IPS DF 6.9 (cell line): ENCODE data around the gene FGD2.
"Not testable (repeated sequence)": the region's sequence is repeated elsewhere in the genome, so short reads cannot be mapped to it uniquely, and the experiment has no call there.

Source experiments
- DNase-seq: peaks from one replicate; pipeline ENCODE4 v3.0.0-alpha.2; 2013; ENCODE audit warnings: low read depth, low spot score
- H3K27ac ChIP-seq: one replicate; pipeline ENCODE4 v1.5.1; 2013; ENCODE audit warnings: low read length, control low read depth
- H3K27me3 ChIP-seq: 2 replicates; pipeline ENCODE4 v1.6.1; 2013; ENCODE audit warnings: mild to moderate bottlenecking, low read length; ENCODE audit not compliant: control insufficient read depth, insufficient read depth
- H3K36me3 ChIP-seq: 2 replicates; pipeline ENCODE4 v1.6.1; 2013; ENCODE audit warnings: low read length; ENCODE audit not compliant: control insufficient read depth, insufficient read depth
- H3K4me1 ChIP-seq: 2 replicates; pipeline ENCODE4 v1.6.1; 2013; ENCODE audit warnings: low read length; ENCODE audit not compliant: control insufficient read depth, insufficient read depth
- H3K4me3 ChIP-seq: 2 replicates; pipeline ENCODE4 v1.5.1; 2013; ENCODE audit warnings: mild to moderate bottlenecking, low read length
- H3K9me3 ChIP-seq: 2 replicates; pipeline ENCODE4 v1.6.1; 2013; ENCODE audit warnings: low read length, inconsistent platforms; ENCODE audit not compliant: control insufficient read depth, insufficient read depth
- WGBS: extraction: QIAGEN DNeasy Blood & Tissue Kit; methylation state at CpG from one replicate; pipeline ENCODE4 v1.1.7; 2013; ENCODE audit warnings: mixed read lengths, missing lambda C conversion rate; ENCODE audit not compliant: insufficient read length, insufficient coverage; 5-methylcytosine and 5-hydroxymethylcytosine counted together

Gene FGD2

DNA sequence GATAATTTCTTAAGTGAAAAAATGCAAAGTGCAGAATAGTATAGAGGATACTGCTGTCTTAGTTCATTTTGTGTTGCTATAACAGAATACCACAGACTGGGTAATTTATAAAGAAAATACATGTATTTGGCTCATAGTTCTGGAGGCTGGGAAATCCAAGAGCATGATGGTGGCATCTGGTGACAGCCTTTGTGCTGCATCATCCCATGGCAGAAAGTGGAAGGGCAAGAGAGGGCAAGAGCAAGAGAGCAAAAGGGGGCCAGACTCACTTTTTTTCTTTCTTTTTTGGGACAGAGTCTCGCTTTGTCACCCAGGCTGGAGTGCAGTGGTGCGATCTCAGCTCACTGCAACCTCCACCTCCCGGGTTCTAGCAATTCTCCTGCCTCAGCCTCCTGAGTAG, 37.6 kb downstream of the FGD2 start:
- not testable (repeated sequence) for DNase-seq, H3K27ac ChIP-seq, H3K27me3 ChIP-seq, H3K36me3 ChIP-seq, H3K9me3 ChIP-seq, H3K4me3 ChIP-seq, H3K4me1 ChIP-seq
- no CpG with 5 or more reads among the region's 3 CpGs for WGBS

DNA sequence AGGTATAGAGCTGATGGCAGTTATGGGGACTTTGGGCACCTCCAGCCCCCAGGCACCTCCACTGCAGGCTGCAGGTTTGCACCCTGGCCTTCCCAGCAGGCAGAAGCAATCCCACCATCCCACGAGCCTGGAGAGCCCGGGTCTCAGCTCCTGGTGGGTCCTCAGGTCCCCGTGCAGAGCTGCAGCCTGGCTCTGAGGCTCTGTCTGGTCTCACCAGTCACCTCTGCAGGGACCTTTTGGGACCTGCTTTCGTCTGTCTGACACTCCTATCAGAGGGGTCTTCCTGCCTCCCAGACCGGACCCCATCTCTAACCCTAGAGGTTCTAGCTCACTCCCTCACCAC, 41.9 kb downstream of the FGD2 start:
- Histone ChIP-seq H3K4me3 (no peak overlapping the region), H3K27me3 (no peaks in the 10 kb centered on the region), H3K9me3 (no peaks in the 10 kb centered on the region), H3K36me3 (no peaks in the 10 kb centered on the region), H3K27ac (no peak overlapping the region), H3K4me1 (peaks cover 2% of the 10 kb centered on the region; the same call in 1 of the 2 replicates)
- no CpG with 5 or more reads among the region's 5 CpGs for WGBS
- DNase-seq, result no peak

DNA sequence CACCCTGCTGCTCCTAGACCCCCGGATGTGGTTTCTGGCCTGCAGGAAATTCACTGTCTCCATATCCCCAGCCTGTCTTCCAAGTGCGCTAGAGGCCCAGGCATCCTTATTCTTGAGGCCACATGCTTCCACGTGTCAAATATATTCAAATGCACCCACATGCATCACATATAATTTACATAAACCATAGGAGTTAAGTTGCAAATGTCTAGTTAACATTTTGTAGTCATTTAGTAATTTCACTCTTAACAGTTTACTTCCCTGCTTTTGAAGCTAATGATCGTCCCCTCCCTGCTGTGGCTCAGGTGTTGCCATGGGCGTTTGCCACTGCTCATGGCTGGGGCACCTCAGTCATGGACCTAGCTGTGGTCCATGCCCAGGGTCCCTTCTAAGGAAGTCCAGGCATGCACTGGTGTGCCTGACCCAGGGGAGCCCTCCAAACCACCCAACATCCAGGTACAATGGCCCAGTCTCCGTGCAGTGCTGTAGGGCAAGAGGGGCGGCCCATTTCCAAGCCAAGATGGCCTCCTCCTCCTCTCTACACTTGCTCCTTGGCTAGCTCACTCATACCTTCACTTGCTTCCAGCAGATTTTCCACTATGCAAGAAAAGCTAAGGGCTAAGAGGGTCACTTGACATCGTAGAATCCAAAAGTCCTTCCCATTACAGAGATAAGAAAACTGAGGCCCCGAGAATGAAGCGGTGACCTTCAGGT, 42.4 kb downstream of the FGD2 start:
- Histone ChIP-seq H3K4me1 (peaks cover 2% of the 10 kb centered on the region; the same call in 1 of the 2 replicates), H3K4me3 (no peak overlapping the region), H3K27me3 (no peaks in the 10 kb centered on the region), H3K9me3 (no peaks in the 10 kb centered on the region), H3K27ac (no peak overlapping the region), H3K36me3 (no peaks in the 10 kb centered on the region)
- no CpG with 5 or more reads among the region's 10 CpGs for WGBS
- DNase-seq, result no peak

DNA sequence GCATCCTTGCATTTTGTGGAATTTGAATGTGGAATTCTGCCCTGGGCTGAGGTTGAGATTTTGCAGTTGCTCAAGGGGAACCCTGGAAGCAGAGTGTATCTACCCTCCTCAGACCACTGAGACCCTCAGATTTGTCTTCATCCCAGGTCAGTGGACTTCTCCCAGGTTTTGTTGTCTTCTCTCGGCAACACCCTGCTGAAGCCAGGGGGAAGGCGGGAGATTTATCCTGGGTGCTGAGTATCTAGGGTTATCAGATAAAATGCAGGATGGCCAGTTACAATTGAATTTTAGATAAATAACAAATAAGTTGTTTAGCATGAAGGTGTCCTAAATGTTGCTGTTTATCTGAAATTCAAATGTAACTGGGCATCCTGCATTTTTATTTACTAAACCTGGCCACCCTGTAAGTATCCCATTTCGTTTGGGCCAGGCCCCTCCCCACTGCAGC, 43.0 kb downstream of the FGD2 start:
- WGBS, result no CpG with 5 or more reads among the region's 3 CpGs
- no peak overlapping the region for H3K4me3 ChIP-seq
- H3K27me3 ChIP-seq, result no peaks in the 10 kb centered on the region
- DNase-seq, result no peak
- H3K9me3 ChIP-seq, result no peaks in the 10 kb centered on the region
- H3K27ac ChIP-seq, result no peak overlapping the region
- H3K4me1 ChIP-seq, result peaks cover 2% of the 10 kb centered on the region; the same call in 1 of the 2 replicates
- no peaks in the 10 kb centered on the region for H3K36me3 ChIP-seq

DNA sequence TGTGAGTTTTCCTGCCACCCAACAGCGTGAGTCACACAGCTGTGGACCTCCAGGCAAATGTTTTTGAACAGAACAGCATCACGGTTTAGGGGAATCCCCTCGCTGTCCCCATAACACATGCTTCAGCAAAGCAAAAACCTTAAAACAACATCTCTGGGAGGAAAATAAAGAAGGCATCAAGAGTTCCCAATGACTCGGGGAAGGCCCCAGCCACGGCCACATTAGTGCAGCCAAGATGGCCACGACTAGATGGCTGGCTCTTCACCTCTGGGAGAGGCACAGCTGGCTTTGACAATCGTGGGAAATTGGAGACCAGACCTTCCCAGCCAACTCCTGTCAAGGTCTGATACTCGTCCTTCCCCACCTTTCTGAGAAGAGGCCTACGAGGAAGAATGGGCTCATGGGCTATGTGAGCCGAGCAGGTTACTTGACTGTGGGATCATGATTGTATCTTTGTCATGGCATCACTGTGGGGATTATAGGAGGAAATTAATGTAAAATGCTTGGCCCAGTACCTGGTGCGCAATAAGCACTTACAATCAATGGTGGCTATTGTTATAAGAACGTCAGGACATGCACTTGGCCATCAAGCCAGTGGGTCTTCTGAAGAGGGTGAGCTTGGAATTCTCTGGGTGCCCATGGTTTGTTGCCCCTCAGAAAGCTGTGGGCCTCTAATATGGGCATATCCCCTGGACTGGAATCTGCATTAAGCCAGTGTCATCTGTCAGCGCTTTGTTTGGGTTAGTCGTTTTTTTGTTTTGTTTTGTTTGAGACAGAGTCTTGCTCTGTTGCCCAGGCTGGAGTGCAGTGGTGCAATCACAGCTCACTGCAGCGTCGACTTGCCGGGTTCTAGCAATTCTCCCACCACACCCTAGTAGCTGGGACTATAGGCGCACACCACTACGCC, 43.6 kb downstream of the FGD2 start:
- H3K36me3 ChIP-seq, result no peaks in the 10 kb centered on the region
- peaks cover 2% of the 10 kb centered on the region; the same call in 1 of the 2 replicates for H3K4me1 ChIP-seq
- H3K27me3 ChIP-seq, result no peaks in the 10 kb centered on the region
- no peak overlapping the region for H3K27ac ChIP-seq
- no peaks in the 10 kb centered on the region for H3K9me3 ChIP-seq
- no CpG with 5 or more reads among the region's 19 CpGs for WGBS
- DNase-seq, result no peak
- H3K4me3 ChIP-seq, result no peak overlapping the region

DNA sequence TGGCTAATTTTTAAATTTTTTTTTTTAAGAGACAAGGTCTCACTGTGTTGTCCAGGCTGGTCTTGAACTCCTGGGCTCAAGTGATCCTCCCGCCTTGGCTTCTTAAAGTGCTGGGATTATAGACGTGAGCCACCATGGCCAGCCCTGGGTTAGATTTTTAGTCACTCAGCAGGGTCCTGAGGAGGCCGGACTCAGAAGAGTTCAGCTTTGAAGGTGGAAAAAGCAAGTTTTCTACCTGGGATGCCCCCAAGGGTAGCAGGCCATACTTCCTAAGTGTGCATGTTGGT, 44.2 kb downstream of the FGD2 start:
- Histone ChIP-seq H3K4me3 (no peak overlapping the region), H3K27ac (no peak overlapping the region), H3K27me3 (no peaks in the 10 kb centered on the region), H3K4me1 (peaks cover 2% of the 10 kb centered on the region; the same call in 1 of the 2 replicates), H3K9me3 (no peaks in the 10 kb centered on the region), H3K36me3 (no peaks in the 10 kb centered on the region)
- no peak for DNase-seq
- WGBS, result no CpG with 5 or more reads among the region's 3 CpGs

DNA sequence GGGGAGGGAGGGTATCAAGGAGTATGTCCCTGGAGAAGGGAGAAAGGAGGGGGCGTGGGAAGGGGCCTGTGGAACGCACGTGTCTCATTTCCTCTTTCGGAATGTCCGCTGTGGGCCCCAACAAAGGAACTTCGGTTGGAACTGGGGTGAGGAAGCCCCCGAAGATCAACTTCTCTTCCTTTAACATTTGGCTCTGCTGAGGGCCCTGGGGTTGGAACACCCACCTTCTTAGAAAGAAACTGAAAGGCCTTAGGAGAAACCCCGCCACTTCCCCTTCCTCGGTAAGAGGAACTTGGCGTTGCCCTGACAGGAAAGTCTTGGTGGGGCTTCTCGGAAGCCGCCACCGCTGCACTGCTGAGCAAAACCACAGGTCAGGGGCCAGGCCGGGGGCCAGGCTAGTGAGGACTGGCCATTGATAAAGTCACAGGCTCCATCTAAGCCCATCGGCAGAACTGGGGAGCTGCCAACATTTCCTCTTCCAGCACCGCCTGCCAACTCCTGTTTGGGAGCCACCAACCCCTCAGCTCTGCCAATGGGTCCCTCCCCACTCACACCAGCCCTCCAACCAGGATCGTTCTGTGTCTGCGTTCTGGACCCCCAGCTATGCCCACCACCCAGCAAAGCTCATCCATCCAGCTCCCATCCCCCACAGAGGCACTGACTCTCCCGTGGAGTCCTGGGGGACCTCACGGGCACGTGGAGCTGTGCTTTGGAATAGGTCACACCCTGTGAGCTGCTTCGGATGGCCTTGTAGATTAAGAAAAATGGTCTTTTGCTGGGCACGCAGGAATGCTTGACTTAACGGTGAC, 44.8 kb downstream of the FGD2 start:
- Histone ChIP-seq H3K27me3 (no peaks in the 10 kb centered on the region), H3K4me3 (no peak overlapping the region), H3K9me3 (no peaks in the 10 kb centered on the region), H3K27ac (no peak overlapping the region), H3K4me1 (peaks cover 2% of the 10 kb centered on the region; the same call in 1 of the 2 replicates), H3K36me3 (no peaks in the 10 kb centered on the region)
- no CpG with 5 or more reads among the region's 24 CpGs for WGBS
- no peak for DNase-seq

DNA sequence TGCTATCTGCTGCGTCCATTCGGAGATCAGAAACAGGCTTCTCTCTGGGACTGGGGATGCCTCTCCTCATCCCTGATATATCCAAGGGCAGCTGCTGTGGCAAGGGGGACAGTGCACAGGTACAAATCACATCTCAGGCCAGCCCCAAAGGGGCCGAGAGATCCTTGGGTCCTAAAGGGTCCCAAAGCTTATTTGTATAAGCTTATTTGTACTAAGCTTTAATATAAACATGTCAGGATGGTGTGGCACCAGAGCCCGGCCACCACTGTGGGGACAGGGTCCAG, 45.3 kb downstream of the FGD2 start:
- H3K4me3 ChIP-seq, result no peak overlapping the region
- no CpG with 5 or more reads among the region's 4 CpGs for WGBS
- H3K9me3 ChIP-seq, result no peaks in the 10 kb centered on the region
- H3K36me3 ChIP-seq, result no peaks in the 10 kb centered on the region
- peaks cover 2% of the 10 kb centered on the region for H3K4me1 ChIP-seq
- no peak for DNase-seq
- H3K27ac ChIP-seq, result no peak overlapping the region
- no peaks in the 10 kb centered on the region for H3K27me3 ChIP-seq

DNA sequence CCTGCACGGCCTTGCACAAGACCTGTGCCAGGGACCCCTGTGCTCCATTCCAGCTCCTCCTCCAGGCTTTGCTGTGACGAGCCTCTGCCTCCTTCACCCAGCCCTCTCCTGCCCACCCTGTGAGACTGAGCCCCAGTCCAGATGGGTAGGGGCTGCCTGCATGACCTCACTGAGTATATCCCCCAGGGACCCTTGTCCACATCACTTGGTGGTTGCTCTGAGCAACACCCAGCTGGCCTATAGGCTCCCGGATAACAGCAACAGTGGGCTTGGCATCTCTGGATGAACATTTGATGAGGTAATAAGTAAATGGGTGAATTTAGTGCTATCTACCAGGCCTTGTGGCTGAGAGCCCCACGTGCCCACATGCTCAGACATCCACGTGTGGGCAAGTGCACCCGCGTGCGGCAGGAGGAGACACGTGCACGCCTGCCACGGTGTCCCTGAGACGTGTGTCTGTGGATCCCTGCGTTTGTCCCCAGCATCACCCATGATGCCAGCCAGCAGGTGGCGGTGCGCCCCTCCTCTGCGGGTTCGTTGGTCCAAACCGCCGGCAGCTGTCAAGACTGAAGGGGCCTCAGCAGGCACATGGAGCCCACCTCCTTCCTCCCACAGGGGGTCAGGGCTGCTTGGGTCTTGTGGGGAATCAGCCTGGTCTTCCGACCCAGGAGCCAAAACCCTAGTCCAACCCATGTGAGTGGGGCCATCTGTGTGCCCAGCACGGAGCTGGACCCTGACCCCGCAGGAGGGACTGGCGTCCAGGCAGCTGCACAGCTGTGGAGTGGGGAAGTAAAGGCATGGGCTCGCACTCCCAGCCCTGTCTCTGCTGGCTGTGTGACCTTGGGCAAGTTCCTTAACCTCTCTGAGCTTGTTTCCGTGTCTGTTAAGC, 45.9 kb downstream of the FGD2 start:
- no peak overlapping the region for H3K4me3 ChIP-seq
- DNase-seq, result peak; percentile 87
- no peaks in the 10 kb centered on the region for H3K36me3 ChIP-seq
- peaks cover 8% of the 10 kb centered on the region for H3K4me1 ChIP-seq
- no peak overlapping the region for H3K27ac ChIP-seq
- no peaks in the 10 kb centered on the region for H3K9me3 ChIP-seq
- no peaks in the 10 kb centered on the region for H3K27me3 ChIP-seq
- no CpG with 5 or more reads among the region's 25 CpGs for WGBS
